HG02943 (cell line): Measurements from ENCODE around the gene GPR137B.
A peak's percentile ranks its signal among the peaks of the same experiment; 100 is the strongest.
"Not testable (repeated sequence)": the region's sequence is repeated elsewhere in the genome, so short reads cannot be mapped to it uniquely, and the experiment has no call there.

Source experiments
- ATAC-seq: cut with Tn5 transposase; IDR thresholded peaks from one replicate; pipeline ENCODE4 v1.9.1; 2021; ENCODE audit warnings: mild to moderate bottlenecking, low read depth, moderate library complexity; ENCODE audit not compliant: unreplicated experiment

The GPR137B gene

DNA sequence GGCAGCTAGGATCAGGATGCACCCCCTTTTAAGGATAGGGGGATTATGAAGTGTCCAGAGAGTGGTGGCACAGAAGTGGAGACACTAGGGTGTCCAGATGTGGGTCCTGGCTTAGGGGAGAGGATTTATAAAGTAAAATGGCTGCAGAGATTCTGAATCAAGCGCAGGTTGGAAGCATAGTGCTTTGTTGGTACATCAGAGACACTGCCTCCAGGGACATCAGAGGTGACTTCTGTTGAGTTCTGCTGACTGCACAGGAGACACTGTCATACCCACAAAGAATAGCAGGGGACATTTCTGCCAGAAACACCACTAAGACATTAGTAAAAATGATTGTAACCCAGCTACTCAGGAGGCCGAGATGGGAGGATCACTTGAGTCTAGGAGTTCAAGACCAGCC, 16.4 kb downstream of the GPR137B start:
- ATAC-seq, result no peak

DNA sequence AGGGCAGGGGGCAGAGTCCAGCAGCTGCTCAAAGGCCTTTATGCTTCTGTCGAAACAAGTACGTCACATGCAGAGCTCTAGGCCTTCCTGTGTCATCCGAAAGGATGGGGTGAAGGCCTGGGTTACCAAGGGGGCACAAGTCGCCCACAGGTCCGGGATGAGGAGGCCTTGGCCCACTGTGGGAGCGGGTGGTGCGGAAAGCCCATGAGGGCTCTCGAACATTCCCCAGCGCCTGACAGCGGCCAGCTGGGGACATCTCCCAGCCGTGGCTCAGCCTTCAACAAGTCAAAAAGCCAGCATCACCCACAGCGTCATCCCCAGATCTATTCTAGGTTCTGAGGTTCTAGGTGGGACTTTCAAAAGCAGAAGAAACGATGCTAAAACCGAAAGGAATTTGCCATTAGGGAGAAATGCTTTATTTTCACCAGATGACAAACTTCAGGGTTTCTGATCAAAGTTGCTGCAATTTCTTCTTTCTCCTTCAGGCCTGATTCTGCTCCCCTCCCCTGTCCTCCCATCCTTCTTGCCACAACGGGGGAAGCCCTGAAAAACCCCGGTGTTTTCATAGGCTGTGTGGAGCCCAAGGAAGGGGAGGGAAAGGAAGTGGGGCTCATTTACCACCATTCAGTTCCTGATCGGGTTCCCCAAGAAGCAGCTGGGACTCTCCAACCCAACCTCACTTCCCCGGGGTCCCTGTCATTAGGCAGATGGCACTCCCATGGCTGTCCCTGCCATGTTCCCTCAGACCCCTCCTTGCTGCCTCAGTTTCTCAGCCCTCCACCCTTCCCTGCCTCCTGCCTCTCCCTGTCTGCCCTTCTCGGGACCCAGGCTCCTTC, 17.6 kb downstream of the GPR137B start:
- peak; percentile 36 for ATAC-seq

DNA sequence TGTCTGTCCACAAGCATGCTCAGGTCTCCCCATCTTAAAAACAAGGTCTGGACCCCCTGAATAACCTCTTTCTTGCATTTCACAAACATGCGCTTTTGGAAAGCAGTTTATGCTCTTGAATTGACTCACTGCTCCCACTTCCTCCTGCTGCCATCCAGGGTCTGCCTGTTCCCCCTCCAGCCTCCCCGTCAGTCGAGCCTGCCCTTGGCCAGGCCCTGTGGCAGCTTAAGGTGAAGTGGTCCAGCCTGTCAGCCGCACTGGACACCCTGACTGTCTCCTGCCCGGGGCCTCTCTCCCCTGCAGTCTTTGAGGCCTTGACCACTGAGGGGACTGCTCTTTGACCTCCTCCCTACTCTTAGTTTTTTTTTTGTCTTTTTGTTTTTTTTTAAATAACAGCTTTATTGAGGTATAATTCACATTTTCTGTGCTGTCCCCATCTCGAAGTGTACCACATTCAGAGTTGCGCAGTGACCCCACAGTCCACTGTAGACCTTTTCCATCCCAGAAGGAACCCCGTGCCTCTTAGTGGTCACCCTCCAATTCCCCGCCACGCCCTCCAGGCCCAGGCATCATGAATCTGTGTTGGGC, 18.3 kb downstream of the GPR137B start:
- no peak for ATAC-seq

DNA sequence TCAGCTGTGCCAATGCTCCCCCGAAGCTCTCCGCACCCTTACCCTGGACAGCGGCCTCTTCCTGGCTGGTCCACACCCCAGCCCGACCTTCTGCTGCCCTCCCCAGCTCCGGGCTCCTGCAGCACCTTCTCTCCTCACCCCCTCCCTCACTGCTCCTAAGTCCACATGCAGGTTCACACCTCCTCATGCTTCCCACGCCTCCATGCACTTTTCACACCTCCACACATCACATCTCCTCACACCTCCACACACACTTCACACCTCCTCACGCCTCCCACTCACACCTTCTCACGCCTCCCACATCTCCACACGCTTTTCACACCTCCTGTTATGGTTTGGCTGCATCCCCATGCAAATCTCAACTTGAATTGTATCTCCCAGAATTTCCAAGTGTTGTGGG, 18.9 kb downstream of the GPR137B start:
- no peak for ATAC-seq

GRCh38 chr1:236161755-236162154, 19.4 kb downstream of the GPR137B start:
- ATAC-seq, result not testable (repeated sequence)

DNA sequence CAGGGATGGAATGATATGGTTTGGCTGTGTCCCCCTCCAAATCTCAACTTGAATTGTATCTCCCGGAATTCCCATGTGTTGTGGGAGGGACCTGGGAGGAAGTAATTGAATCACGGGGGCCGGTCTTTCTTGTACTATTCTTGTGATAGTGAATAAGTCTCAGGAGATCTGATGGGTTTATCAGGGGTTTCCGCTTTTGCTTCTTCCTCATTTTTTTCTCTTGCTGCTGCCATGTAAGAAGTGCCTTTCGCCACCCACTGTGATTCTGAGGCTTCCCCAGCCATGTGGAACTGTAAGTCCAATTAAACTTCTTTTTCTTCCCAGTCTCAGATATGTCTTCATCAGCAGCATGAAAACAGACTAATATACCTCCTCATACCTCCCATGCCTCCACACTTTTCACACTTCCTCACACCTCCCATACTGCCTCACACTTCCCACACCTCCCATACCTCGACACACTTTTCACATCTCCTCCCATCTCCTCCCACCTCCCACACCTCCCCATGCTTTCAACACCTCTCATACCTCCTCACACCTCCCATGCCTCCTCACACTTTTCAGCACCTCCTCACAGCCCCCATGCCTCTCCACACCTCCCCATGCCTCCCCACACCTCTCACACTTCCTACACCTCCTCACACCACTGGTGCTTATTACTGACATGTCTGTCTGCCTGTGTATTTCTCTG, 21.3 kb downstream of the GPR137B start:
- no peak for ATAC-seq

DNA sequence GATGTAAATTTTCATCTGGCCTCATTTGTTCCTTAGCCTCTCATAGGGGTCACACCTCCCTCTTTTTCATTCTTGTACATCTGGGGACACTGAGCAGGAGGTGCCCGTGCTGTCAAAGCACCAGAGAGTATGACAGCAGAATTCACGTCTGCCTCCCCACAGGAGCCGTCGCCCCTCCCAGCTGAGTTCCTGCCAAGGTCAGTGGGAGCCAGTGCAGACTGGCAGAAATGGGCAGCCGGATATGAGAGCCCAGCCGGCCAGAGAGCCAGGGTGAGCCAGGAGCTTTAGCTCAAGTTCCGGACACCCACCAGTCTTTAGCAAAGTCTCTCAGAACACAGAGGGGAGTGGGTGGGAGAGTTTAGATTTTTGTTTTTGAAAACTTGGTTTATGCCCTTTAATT, 21.9 kb downstream of the GPR137B start:
- no peak for ATAC-seq

DNA sequence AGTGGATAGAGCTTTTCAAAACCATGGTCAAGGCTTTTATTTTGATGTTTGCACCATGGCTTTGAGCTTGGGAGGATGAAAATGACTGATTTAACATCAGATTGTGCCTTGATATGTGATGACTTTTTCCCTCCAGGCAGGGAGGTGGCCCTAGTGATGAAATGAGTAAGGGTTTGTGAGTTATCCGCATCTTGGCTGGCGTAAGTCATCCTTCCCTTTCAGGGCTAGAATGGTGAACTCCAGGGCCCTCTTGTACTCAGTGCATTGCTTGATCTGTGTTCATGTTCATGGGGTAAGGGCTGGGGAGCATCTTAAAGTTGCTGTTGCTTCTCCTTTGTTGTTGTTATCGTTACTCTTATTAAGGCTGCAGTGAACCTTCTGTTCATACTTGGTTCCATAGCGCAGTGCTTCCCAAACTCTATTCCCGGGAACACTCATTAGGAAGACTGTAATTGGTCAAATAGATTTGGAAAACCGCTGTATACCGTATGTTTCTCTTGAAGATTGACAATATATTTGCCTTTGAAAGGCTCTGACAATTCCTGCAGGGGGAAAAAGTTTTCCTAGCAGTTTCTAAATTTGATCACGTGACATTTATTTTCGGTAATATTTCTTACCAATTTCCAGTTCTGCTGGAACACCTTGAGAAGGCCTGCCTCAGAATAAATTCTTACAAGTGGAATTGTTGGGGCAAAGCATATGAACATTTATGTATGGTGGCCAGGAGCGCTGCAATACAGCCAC, 23.1 kb downstream of the GPR137B start:
- no peak for ATAC-seq

DNA sequence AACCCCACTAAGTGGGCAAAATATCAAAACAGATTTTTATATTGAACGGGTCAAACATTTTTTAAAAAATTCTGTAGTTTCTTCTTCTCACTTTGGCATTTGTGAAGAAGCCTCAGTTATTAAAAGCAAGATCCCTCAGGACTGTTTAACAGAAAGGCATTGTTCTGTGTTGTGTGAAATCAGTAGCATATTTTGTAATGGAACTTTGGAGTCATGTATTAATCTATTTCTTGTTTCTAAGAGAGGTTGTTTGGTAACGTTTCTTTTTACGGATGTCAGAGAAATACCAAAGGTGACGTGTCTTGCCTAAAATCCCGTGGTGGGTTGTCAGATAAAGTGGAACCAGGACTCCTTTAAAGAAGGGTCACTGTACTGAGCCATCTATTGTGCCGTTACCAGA, 23.7 kb downstream of the GPR137B start:
- ATAC-seq, result no peak

DNA sequence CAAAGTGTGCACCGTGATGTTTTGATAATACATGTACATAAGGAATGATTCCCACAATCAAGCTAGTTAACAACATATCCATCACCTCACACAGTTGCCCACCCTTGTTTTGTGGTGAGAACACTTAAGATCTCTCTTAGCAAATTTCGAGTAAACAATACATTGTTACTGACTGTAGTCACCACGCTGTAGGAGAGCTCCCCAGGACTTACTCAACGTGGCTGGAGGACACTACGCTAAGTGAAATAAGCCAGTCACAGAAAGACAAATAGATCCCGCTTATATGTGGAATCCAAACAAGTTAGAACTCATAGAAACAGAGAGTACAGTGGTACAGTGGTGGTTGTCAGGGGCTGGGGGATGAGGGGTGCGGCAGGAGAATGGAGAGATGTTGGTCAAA, 24.8 kb downstream of the GPR137B start:
- no peak for ATAC-seq

DNA sequence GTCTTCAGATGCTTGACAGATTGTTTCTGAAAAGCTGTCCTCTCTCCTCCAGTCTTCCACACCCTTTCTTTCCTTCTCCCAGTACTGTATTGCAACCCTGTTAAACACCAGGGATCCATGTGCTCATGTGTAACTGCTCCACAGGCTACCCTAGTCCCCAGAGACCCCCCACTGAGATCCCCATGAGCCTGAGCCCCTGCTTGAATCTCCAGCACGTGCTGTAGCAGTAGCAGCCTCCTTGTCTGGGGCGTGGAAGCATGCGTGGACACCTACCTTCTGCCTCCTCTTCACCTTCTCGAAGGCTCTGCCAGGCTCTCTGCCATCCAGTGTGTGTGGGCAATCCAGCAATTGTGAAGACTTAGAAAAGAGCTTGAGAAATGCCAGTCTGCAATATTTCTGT, 25.2 kb downstream of the GPR137B start:
- ATAC-seq, result no peak

DNA sequence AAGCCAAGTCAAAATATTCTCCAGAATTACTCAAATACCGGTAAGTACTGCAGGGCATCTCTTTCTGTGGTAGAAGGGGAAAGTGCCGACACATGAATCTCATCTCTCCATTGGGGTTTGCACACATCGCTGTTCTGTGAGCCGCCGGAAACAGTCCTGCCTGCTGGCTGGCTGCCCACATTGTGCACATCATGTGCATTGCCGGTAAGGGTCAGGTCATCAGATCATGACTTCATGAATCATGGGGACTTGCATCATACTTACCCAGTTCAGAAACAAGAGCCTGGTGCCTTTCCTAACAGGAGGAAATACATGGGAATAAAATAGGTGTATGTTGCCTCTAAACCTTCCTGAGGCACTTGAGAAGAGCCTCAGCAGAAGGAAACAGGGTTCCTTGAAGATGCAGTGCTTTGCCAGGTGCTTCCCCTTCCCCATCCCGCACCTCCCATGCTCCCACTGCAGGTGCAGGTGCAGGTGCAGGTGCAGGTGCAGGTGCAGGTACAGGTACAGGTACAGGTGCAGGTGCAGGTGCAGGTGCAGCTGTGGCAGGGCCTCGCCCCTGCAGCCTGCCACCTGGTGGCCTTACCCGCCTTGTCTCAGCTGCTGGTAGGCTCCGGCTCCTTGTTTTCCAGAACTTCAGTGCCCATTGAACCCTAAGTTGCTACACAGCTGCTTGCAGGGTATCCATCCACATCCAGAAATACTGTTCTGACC, 26.5 kb downstream of the GPR137B start:
- no peak for ATAC-seq

- ATAC-seq, result no peak
These were observed 29.8 kb downstream of the GPR137B start for GRCh38 chr1:236172041-236172579.

DNA sequence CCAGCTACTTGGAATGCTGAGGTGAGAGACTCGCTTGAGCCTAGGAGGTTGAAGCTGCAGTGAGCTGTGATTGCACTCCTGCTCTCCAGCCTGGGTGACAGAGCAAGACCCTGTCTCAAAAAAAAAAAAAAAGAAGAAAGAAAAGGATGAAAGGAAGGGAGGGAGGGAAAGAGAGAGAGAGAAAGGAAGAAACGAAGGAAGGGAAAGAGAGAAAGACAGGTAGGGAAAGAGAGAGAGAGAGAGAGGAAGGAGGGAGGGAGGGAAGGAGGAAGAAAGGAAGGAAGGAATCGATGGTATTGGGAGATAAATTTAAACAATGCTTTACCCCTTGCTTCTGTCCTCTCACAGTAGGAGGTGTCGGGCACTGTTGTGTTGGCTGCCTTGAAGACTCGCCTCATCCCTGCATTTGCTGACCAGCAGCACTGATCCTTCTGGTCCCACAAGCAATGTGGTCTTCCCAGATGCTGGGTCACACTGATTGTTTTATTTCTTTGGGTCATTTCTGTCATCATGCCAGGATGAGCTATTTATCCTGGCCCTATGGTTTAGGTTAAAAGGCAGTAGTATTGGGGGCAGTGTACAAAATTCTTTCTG, 30.9 kb downstream of the GPR137B start:
- no peak for ATAC-seq

DNA sequence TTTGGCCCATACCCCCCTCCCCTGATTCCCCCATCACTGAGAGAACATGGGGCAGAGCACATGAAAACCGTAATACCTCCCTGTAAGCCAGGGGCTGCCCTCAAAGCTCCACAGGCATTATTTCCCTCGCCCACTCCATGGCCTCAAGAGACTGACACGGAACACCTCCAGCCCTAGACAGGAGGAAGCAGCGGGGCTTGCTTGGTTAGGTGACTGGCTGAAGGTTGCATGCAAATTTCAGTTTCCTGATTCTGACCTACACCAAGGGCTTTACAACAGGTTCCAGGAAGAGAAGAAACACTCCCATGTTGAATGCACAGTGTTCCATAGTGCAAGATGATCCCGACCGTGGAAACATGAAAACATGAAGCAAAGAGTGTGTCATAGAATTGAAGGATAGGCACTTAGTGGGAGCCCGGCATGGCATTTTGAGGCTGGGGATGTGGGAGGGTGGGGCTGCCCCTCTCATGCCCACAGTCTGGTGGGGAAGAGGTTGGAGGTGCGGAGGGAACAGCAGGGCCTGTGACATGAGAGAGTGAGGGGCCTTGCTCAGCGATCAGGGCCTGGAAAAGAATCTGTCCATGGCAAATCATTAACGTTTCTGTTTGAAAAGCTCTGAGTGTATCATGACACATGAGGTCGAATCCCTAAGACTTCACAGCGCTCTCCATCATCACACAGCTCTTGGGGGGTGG, 33.5 kb downstream of the GPR137B start:
- ATAC-seq, result no peak

GRCh38 chr1:236176337-236177336, 34.3 kb downstream of the GPR137B start:
- ATAC-seq, result no peak

GRCh38 chr1:236179634-236180033, 37.3 kb downstream of the GPR137B start:
- no peak for ATAC-seq

DNA sequence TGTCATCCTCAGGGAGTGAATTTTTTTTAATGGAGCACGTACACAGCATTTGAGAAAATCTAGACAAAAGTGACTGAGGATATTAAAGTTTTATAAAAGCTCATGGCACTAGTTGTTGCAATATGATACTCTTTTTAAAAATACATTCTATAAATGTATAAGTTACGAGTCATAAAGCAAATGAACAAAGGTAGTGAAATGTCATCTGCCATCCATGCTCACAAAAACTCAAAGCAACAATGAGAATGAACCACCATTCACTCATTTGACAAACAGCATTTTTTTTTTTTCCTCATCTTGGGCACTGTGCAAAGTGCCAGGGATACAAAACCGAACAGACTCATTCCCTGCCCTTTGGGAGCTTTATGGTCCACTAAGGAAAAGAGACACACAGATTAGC, 38.7 kb downstream of the GPR137B start:
- ATAC-seq, result no peak
